Stimulated activated CD8-positive, alpha-beta memory T cell treated with anti-CD3 and anti-CD28 coated beads, Interleukin-7, amount 100 ng/mL, for 1 hour (primary cell): ENCODE results near the gene ZNF490.
"Not testable (repeated sequence)": the region's sequence is repeated elsewhere in the genome, so short reads cannot be mapped to it uniquely, and the experiment has no call there.

Source experiments
- DNase-seq, 2 donors: peaks; one replicate each; pipeline ENCODE4 v3.0.0-alpha.2; 2020; ENCODE audit warnings: low read depth in 2 of 2

The ZNF490 gene

GRCh38 chr19:12621253-12622024, 10.8 kb upstream of the ZNF490 start:
- not testable (repeated sequence) for DNase-seq

- DNase-seq, result no peak
Measured at GRCh38 chr19:12617646-12618045, 7.0 kb upstream of the ZNF490 start.

DNA sequence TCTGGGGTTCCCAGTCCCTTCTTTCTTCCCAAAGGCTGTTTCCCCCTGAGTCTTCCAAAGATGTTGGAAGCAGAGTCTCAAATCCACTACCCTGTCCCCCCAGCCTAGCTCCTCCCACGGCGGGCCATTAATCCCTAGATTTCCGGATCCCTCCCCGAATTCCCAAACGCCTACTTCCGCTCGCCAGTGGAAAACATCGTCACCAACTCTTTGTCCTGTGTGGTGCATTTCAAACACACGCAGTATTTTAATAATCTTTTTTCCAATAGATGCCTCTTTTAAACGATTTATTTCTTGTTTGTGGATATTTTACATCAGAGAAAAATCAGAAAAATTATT, 717 bp upstream of the ZNF490 start:
- no peak for DNase-seq

DNA sequence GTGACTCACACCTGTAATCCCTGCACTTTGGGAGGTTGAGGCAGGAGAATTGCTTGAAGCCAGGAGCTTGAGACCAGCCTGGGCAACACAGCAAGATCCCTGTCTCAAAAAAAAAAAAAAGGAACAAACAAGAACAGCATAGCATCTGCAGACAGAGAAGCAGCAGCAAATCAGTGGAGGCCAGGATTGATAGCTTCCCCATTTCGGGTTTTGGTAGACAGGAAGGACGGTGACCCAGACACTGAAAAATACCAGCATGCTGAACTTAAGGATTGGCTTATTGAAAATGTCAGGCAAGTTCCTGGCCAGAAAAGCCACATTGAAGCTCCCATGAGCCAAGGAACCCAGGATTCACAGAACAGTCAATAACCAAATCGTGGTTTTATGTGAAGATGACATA, 3.0 kb downstream of the ZNF490 start:
- no peak for DNase-seq

- DNase-seq, result no peak
Measured at GRCh38 chr19:12606796-12607195, 3.8 kb downstream of the ZNF490 start.

GRCh38 chr19:12603714-12604113, 6.9 kb downstream of the ZNF490 start:
- no peak for DNase-seq

DNA sequence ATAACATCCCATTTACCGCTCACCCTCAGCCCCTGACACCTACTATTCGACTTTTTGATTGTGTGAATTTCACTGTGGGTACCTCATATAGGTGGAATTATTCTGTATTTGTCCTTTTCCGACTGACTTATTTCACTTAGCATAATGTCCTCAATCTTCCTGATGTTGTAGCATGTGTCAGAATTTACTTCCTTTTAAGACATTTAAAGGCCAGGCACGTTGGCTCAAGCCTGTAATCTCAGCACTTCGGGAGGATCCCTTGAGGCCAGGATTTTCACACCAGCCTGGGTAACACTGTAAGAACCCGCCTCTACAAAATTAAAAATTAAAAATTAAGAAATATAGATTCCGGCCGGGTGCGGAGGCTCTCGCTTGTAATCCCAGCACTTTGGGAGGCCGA, 13.0 kb downstream of the ZNF490 start:
- no peak for DNase-seq

DNA sequence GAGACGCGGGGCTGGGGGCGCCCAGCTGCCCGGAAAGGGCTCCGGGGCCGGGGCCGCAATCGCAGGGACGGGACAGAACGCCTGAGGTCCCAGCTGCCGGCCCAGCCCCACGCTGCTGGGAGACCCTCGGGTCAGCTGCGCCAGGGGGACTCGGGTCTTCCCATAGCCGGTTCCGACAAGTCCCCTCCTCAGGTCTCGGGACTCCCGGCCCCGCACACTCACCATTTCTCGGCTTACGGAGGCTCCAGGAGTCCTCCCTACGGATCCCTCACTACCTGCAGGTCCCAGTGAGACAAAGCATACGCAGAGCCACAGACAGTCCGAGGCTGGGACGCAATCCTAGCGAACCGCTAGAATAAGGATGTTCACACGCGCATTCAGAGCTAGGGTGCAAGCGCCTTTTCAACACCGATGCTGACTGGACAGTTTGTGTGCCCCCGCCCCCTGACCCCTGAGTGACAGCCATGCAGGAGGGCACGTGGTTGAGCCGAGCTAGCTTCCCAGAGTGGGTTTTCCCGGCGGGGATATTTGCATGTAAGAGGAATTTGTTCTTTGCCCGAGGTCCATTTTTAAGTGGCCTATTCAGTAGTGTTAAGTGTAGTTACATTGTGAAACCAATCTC, 13.6 kb downstream of the ZNF490 start:
- DNase-seq, result no peak

GRCh38 chr19:12596485-12596884, 14.1 kb downstream of the ZNF490 start:
- no peak for DNase-seq

GRCh38 chr19:12581100-12581499, 29.5 kb downstream of the ZNF490 start:
- no peak for DNase-seq

DNA sequence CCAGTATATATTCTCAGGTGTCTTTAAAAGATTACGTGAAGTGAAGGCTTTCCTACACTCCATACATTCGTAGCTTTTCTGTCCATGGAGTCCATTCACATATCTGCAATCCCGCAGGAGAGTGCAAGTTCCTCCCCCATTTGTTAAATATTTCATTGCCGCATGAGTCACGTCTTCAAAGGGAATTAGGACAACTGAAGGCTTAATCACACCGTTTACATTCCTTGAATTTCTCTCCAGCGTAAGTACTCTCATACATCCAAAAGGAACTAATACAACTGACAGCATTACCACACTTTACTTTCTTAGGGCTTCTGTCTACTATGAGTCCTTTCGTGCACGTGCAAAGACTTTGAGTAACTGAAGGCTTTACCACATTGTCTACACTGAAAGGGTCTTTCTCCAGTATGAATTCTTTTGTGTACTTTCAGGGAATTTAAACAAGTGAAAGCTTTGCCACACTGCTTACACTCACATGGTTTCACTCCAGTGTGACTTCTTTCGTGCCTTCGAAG, 30.4 kb downstream of the ZNF490 start:
- no peak for DNase-seq

- DNase-seq, result no peak
Measured at GRCh38 chr19:12578641-12579040, 32.0 kb downstream of the ZNF490 start.

DNA sequence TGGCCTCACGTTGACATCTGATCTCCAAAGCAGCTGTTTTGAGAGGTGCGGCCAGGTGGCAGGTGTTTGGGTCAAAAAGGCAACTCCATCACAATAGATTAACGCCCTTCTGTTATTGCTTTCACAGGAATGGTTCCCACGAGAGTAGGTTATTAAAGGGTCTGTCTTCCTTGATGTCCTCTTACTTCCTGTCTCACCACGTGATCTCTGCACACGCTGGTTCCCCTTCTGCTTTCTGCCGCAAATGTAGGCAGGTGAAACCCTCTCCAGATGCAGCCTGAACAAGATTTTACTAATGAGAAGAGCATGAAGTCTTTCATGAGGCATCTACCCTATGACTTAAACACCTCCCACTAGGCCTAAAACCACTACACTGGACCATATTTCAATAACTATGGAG, 36.6 kb downstream of the ZNF490 start:
- no peak for DNase-seq

DNA sequence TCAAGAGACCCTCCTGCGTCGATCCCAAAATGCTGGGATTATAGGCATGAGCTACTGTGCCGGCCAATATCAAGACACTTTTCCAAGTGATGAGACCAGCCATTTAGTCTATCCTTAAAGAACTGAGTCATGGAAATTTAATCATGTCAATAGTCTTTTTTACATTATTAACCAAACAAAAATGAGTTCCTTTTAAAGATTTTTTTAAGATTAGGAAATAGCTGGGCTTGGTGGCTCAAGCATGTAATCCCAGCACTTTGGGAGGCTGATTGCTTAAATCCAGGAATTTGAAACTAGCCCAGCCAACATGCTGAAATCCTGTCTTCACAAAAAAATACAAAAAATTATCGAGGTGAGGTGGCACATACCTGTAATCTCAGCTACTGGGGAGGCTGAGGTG, 42.7 kb downstream of the ZNF490 start:
- DNase-seq, result no peak

GRCh38 chr19:12566380-12566779, 44.2 kb downstream of the ZNF490 start:
- DNase-seq, result not testable (repeated sequence)

DNA sequence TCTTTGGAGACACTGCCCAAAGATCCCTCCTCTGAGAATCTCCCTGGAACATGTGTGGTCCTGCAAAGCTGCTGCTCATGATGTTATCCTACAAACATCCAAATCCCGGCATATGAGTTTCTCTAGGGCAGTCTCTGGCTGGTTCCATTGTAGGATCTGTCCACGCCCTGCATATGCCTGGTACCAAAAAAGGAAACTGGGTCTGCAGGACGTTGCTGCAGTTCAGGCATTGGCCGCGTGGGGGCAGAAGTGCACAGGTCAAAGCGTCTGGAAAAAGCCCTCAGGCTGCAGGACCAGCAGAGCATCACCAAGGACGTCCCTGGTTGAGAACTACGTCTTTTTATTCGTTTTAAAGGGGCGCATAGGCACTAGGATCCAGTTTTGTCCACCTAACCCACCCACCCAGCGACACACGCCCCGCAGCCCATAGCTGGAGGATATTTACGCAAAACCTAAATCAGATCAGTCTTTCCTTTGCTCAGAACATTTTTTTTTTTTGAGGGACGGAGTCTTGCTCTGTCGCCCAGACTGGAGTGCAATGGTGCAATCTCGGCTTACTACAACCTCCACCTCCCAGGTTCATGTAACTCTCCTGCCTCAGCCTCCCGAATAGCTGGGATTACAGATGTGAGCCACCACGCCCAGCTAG, 46.5 kb downstream of the ZNF490 start:
- peak; percentile 82 to 94 for DNase-seq

GRCh38 chr19:12555456-12555930, 55.1 kb downstream of the ZNF490 start:
- no peak for DNase-seq

GRCh38 chr19:12551060-12551832, 59.4 kb downstream of the ZNF490 start, which contains the start of gene ZNF564:
ZNF564 (minus strand) TSS chr19:12551482; CDS start chr19:12551332, 150 bp downstream.
- peak; percentile 78 to 79 for DNase-seq

- no peak for DNase-seq
Measured at GRCh38 chr19:12546903-12547302, 63.7 kb downstream of the ZNF490 start.

GRCh38 chr19:12546068-12546467, 64.5 kb downstream of the ZNF490 start:
- no peak for DNase-seq

- no peak for DNase-seq
Measured at GRCh38 chr19:12545267-12545666, 65.3 kb downstream of the ZNF490 start.

GRCh38 chr19:12544401-12544876, 66.2 kb downstream of the ZNF490 start:
- no peak for DNase-seq
